Lower leg skin (tissue), 3 donors: Measurements from ENCODE around the gene USP11.

Experiments
- POLR2A ChIP-seq, 2 donors: fragments of 450-650 bp; IDR thresholded peaks; one replicate each; pipeline ENCODE4 v1.6.1; 2016 to 2017; ENCODE audit warnings: antibody characterized with exemption in 2 of 2, mild to moderate bottlenecking in 1 of 2, moderate library complexity in 1 of 2
- TF ChIP-seq, protein P1 (sequence below), 3 donors: fragments of 450-650 bp; IDR thresholded peaks; one replicate each; pipeline ENCODE4 v1.5.1; 2016; ENCODE audit warnings: antibody characterized with exemption in 3 of 3, mild to moderate bottlenecking in 3 of 3, moderate library complexity in 2 of 3

DNA sequence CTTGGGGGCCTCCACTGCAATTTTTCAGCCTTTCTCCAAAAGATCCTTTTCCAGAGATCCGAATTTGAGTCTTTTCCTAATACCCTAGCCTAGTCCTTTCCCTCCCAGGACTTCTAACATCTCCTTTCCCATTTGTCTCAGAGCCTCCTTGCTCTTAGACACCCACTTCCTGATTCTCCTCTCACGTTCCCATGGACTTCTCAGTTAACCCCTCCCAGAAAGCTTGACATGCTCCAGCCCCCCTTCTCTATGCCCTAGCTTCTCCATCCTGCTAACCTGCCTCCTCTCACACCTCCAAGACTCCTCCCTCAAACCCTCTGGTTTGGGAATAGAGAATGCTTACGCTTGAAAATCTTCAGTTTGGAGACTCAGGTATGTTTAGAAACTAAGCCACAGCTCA is 36.7 kb upstream of the USP11 start:
- TF ChIP-seq, protein P1, sequence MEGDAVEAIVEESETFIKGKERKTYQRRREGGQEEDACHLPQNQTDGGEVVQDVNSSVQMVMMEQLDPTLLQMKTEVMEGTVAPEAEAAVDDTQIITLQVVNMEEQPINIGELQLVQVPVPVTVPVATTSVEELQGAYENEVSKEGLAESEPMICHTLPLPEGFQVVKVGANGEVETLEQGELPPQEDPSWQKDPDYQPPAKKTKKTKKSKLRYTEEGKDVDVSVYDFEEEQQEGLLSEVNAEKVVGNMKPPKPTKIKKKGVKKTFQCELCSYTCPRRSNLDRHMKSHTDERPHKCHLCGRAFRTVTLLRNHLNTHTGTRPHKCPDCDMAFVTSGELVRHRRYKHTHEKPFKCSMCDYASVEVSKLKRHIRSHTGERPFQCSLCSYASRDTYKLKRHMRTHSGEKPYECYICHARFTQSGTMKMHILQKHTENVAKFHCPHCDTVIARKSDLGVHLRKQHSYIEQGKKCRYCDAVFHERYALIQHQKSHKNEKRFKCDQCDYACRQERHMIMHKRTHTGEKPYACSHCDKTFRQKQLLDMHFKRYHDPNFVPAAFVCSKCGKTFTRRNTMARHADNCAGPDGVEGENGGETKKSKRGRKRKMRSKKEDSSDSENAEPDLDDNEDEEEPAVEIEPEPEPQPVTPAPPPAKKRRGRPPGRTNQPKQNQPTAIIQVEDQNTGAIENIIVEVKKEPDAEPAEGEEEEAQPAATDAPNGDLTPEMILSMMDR (IDR thresholded peaks at IDR 0.05) = no peak
- no peak for TF ChIP-seq POLR2A (IDR thresholded peaks at IDR 0.05)
